ENCODE results near the gene PLA2G2F.

- TF ChIP-seq CTCF (IDR thresholded peaks at IDR 0.05) (no peak), POLR2A (IDR thresholded peaks at IDR 0.05) (no peak)
These were observed 45.2 kb upstream of the PLA2G2F start for GRCh38 chr1:20093940-20094391.

Data from vagina (tissue), 2 donors.